Neural progenitor cell (in vitro differentiated cells): ENCODE measurements around the gene TNC. TPM values are rescaled to one million over a fixed set of nuclear protein-coding genes. Genes with fewer than 3 reads are reported as not detected.
"Not testable (repeated sequence)": the region's sequence is repeated elsewhere in the genome, so short reads cannot be mapped to it uniquely, and the experiment has no call there.

ENCODE experiments used
- DNase-seq: peaks from one replicate; pipeline ENCODE4 v3.0.0-alpha.2; 2016; ENCODE audit warnings: low spot score
- H2AFZ ChIP-seq: fragments of 200-600 bp; sonication (generic); replicated peaks from 2 replicates; pipeline ENCODE4 v1.6.1; 2016; ENCODE audit warnings: antibody characterized with exemption
- H3F3A ChIP-seq: fragments of 200-600 bp; sonication (generic); 2 replicates; pipeline ENCODE4 v1.6.1; 2016; ENCODE audit warnings: antibody characterized with exemption, low read depth
- H3K27ac ChIP-seq: fragments of 200-600 bp; sonication (generic); 2 replicates; pipeline ENCODE4 v1.5.1; 2016; ENCODE audit warnings: mild to moderate bottlenecking
- H3K27me3 ChIP-seq: fragments of 200-600 bp; sonication (generic); 2 replicates; pipeline ENCODE4 v1.6.1; 2016; ENCODE audit warnings: mild to moderate bottlenecking, moderate library complexity
- H3K36me3 ChIP-seq: fragments of 200-600 bp; sonication (generic); 2 replicates; pipeline ENCODE4 v1.5.1; 2016
- H3K4me1 ChIP-seq: fragments of 200-600 bp; sonication (generic); 2 replicates; pipeline ENCODE4 v1.6.1; 2016; ENCODE audit warnings: mixed run types
- H3K4me2 ChIP-seq: fragments of 200-600 bp; sonication (generic); 2 replicates; pipeline ENCODE4 v1.6.1; 2016
- H3K4me3 ChIP-seq: fragments of 200-600 bp; sonication (generic); 2 replicates; pipeline ENCODE4 v1.5.1; 2016
- H3K79me2 ChIP-seq: fragments of 200-600 bp; sonication (generic); 2 replicates; pipeline ENCODE4 v1.6.1; 2016; ENCODE audit warnings: low read depth
- H3K9ac ChIP-seq: fragments of 200-600 bp; sonication (generic); 2 replicates; pipeline ENCODE4 v1.6.1; 2016
- H3K9me3 ChIP-seq: fragments of 200-600 bp; sonication (generic); 2 replicates; pipeline ENCODE4 v1.5.1; 2016; ENCODE audit warnings: low read depth
- H4K20me1 ChIP-seq: fragments of 200-600 bp; sonication (generic); 2 replicates; pipeline ENCODE4 v1.6.1; 2016; ENCODE audit warnings: low read depth
- H3K27ac Mint-ChIP-seq: 3 replicates; pipeline ENCODE4 v1.8.0; 2021; ENCODE audit warnings: mixed read lengths
- H3K27me3 Mint-ChIP-seq: 2 replicates; pipeline ENCODE4 v1.8.0; 2022; ENCODE audit warnings: low read depth, mild to moderate bottlenecking, inconsistent platforms, moderate library complexity, mixed read lengths; ENCODE audit not compliant: insufficient read depth
- H3K36me3 Mint-ChIP-seq: 3 replicates; pipeline ENCODE4 v1.8.0; 2021; ENCODE audit warnings: mixed read lengths
- H3K4me1 Mint-ChIP-seq: 3 replicates; pipeline ENCODE4 v1.8.0; 2021; ENCODE audit warnings: mixed read lengths
- H3K4me3 Mint-ChIP-seq: 3 replicates; pipeline ENCODE4 v1.8.0; 2021; ENCODE audit warnings: mild to moderate bottlenecking, moderate library complexity, mixed read lengths
- H3K9me3 Mint-ChIP-seq: 3 replicates; pipeline ENCODE4 v1.8.0; 2020; ENCODE audit warnings: mixed read lengths
- CTCF ChIP-seq: fragments of 200-600 bp; sonication (generic); IDR thresholded peaks from 2 replicates; pipeline ENCODE4 v1.5.1; 2017; ENCODE audit warnings: antibody characterized with exemption, mild to moderate bottlenecking
- EZH2 ChIP-seq: fragments of 200-600 bp; sonication (generic); IDR thresholded peaks from 2 replicates; pipeline ENCODE4 v1.6.1; 2017; ENCODE audit warnings: antibody characterized with exemption, mild to moderate bottlenecking, moderate library complexity
- EZH2phosphoT487 ChIP-seq: fragments of 200-600 bp; sonication (generic); IDR thresholded peaks from 2 replicates; pipeline ENCODE4 v1.6.1; 2017; ENCODE audit warnings: antibody characterized with exemption
- total RNA-seq: library from RNA; depleted of rRNA; stranded (reverse); fragments of >200 nt; gene quantifications from 2 replicates; pipeline ENCODE4 v1.2.3, GENCODE V29; 2015; ENCODE audit warnings: low replicate concordance

TNC gene
- total RNA-seq, 1 donor from 2014 or later = 54.9 TPM

- H2AFZ ChIP-seq = no peak overlapping the region
- H3K27ac ChIP-seq = no peak overlapping the region
- no peak overlapping the region for H3K27ac Mint-ChIP-seq
- H3K4me1 Mint-ChIP-seq = peaks cover 6% of the 10 kb centered on the region
- no peak for DNase-seq
- no peaks in the 10 kb centered on the region for H4K20me1 ChIP-seq
- no peak overlapping the region for H3K4me3 ChIP-seq
- TF ChIP-seq CTCF (no peak), EZH2phosphoT487 (no peak), EZH2 (no peak)
- H3K79me2 ChIP-seq = no peaks in the 10 kb centered on the region
- H3K27me3 ChIP-seq = no peaks in the 10 kb centered on the region
- peaks cover 6% of the 10 kb centered on the region for H3K9me3 Mint-ChIP-seq
- H3K4me1 ChIP-seq = no peaks in the 10 kb centered on the region
- H3F3A ChIP-seq = no peaks in the 10 kb centered on the region
- H3K9me3 ChIP-seq = no peaks in the 10 kb centered on the region
- peaks cover 8% of the 10 kb centered on the region for H3K27me3 Mint-ChIP-seq
- H3K4me3 Mint-ChIP-seq = no peak overlapping the region
- H3K9ac ChIP-seq = no peak overlapping the region
- no peaks in the 10 kb centered on the region for H3K36me3 ChIP-seq
- H3K4me2 ChIP-seq = no peak overlapping the region
- peaks cover 2% of the 10 kb centered on the region for H3K36me3 Mint-ChIP-seq
These were observed 12.2 kb upstream of the TNC start for GRCh38 chr9:115130176-115130575.

GRCh38 chr9:115128726-115129125, 10.8 kb upstream of the TNC start:
- not testable (repeated sequence) for DNase-seq, H3K79me2 ChIP-seq, H3K27ac Mint-ChIP-seq, H3K9me3 Mint-ChIP-seq, H3K36me3 ChIP-seq, H3K4me1 ChIP-seq, H3K4me3 Mint-ChIP-seq, H3K36me3 Mint-ChIP-seq, H3K4me3 ChIP-seq, H3K27ac ChIP-seq, H3K4me2 ChIP-seq, H3F3A ChIP-seq, H4K20me1 ChIP-seq, H3K4me1 Mint-ChIP-seq, H2AFZ ChIP-seq, H3K9ac ChIP-seq, H3K27me3 ChIP-seq, H3K9me3 ChIP-seq
- H3K27me3 Mint-ChIP-seq = peaks cover 10% of the 10 kb centered on the region

DNA sequence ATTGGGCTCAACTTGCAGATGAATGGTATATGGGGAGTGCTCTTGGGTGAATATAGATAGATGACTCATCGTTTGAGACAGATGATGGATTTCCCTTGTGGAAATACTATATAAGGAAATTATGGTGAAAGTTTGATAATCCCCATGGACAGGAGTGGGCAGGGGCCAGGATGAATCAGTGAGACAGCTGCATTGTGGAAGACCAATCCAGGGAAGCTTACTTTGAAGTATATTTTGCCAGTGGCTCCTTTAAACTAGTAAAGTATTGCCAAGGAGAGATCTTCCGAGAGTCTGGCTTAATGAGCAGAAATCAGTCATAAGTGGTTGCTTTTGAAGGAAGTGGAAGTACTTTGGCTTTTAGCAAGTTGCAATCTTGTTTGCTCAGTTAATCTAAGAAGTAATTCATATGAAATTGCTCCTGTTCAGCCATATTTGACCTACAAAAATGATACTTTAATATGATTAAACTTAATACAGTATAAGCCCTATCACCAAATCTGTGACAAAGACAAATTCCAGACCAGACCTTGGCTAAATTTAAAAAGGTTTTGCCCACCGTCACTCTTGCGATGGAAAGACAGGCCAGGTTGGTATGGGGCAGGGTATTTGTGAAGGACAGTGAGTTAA, 9.3 kb upstream of the TNC start:
- Histone ChIP-seq H3K4me2 (no peak overlapping the region), H3K9me3 (no peaks in the 10 kb centered on the region), H3K36me3 (no peaks in the 10 kb centered on the region), H2AFZ (no peak overlapping the region), H3K4me3 (no peak overlapping the region), H3K4me1 (peaks cover 7% of the 10 kb centered on the region), H3K27ac (no peak overlapping the region), H4K20me1 (no peaks in the 10 kb centered on the region), H3K79me2 (no peaks in the 10 kb centered on the region), H3K27me3 (peaks cover 6% of the 10 kb centered on the region), H3F3A (no peaks in the 10 kb centered on the region), H3K9ac (no peak overlapping the region)
- peaks cover 8% of the 10 kb centered on the region for H3K4me1 Mint-ChIP-seq
- peaks cover 3% of the 10 kb centered on the region for H3K36me3 Mint-ChIP-seq
- H3K9me3 Mint-ChIP-seq = peaks cover 8% of the 10 kb centered on the region
- TF ChIP-seq EZH2phosphoT487 = no peak
- TF ChIP-seq CTCF = no peak
- no peak overlapping the region for H3K4me3 Mint-ChIP-seq
- no peak for DNase-seq
- peaks cover 13% of the 10 kb centered on the region for H3K27me3 Mint-ChIP-seq
- H3K27ac Mint-ChIP-seq = no peak overlapping the region

GRCh38 chr9:115126404-115126803, 8.4 kb upstream of the TNC start:
- Histone ChIP-seq H3K4me2 (no peak overlapping the region), H2AFZ (no peak overlapping the region), H3K36me3 (no peaks in the 10 kb centered on the region), H3K9ac (no peak overlapping the region), H3K27ac (no peak overlapping the region), H3K79me2 (no peaks in the 10 kb centered on the region), H3K9me3 (no peaks in the 10 kb centered on the region), H4K20me1 (no peaks in the 10 kb centered on the region), H3K27me3 (peaks cover 15% of the 10 kb centered on the region), H3F3A (no peaks in the 10 kb centered on the region), H3K4me3 (no peak overlapping the region), H3K4me1 (peaks cover 12% of the 10 kb centered on the region)
- Mint-ChIP-seq H3K27me3 (peaks cover 19% of the 10 kb centered on the region), H3K4me1 (peaks cover 10% of the 10 kb centered on the region), H3K27ac (no peak overlapping the region), H3K4me3 (no peak overlapping the region), H3K36me3 (peaks cover 3% of the 10 kb centered on the region), H3K9me3 (peaks cover 8% of the 10 kb centered on the region)
- no peak for DNase-seq
- no peak for TF ChIP-seq EZH2
- TF ChIP-seq EZH2phosphoT487 = no peak
- TF ChIP-seq CTCF = no peak
